ENCODE data around the gene RSPH3. TPM values are rescaled to one million over a fixed set of nuclear protein-coding genes. Genes with fewer than 3 reads are reported as not detected.

Gene RSPH3
- total RNA-seq, 2 donors from 2014 or later = 6.9 to 7.9 TPM

GRCh38 chr6:158947284-158947683 lies 52.7 kb downstream of the RSPH3 start:
- intact Hi-C loops (cut with DNase I) = no loop called here
- no peak for DNase-seq (ENCODE audit: low spot score)

DNA sequence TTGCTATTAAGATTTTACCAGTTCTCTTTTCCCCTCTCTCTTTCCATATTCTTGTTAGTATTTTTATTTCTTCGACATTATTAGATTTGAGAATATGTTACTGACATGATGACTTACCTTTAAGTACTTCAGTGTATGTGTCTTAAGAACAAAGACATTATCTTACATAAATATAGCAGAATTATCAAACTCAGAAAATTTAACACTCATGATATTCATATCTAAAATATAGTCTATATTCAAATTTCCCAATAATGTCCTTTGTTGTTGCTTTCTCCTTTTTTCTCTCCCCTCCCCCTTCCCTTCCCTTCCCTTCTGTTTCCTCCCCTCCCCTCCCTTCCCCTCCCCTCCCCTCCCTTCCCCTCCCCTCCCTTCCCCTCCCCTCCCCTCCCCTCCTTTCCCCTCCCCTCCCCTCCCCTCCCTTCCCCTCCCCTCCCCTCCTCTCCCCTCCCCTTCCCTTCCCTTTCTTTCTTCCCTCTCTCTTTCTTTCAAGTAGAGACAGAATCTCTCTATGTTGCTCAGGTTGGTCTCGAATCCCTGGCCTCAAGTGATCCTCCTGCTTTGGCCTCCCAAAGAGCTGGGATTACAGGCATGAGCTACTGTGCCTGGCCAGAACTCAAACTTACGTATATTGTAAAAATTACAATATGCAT lies 56.5 kb downstream of the RSPH3 start:
- DNase-seq (ENCODE audit: low spot score) = no peak
- intact Hi-C loops (cut with DNase I) = no loop called here

- intact Hi-C loops (cut with DNase I) = no loop called here
- no peak for DNase-seq (ENCODE audit: low spot score)
These were observed 57.7 kb downstream of the RSPH3 start for GRCh38 chr6:158942349-158942748.

DNA sequence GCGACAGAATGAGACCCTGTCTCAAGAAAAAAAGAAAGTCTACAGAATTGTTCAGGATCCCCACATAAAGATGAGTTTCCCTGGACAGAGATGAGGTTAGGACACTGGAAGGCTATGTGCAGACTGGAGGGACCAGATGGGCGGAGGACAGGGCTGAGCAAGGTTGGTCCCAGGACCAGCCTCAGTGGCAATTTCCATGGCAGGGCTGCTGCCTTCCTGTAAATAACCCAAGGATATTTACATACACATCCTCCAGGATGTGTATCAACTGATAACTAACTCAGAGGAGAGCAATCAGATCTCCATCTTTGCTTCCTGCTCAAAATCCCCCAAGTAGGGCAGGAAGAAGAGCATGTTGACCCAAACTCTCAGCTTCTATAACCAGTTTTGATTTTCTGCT lies 58.8 kb downstream of the RSPH3 start:
- DNase-seq (ENCODE audit: low spot score) = no peak
- intact Hi-C loops (cut with DNase I) = no loop called here

- no peak for DNase-seq (ENCODE audit: low spot score)
- intact Hi-C loops (cut with DNase I) = no loop called here
These were observed 60.5 kb downstream of the RSPH3 start for GRCh38 chr6:158939255-158940159.

GRCh38 chr6:158938811-158939254 lies 61.2 kb downstream of the RSPH3 start:
- intact Hi-C loops (cut with DNase I) = no loop called here
- DNase-seq (ENCODE audit: low spot score) = no peak

- intact Hi-C loops (cut with DNase I) = no loop called here
These were observed 61.8 kb downstream of the RSPH3 start for GRCh38 chr6:158938220-158938619.

DNA sequence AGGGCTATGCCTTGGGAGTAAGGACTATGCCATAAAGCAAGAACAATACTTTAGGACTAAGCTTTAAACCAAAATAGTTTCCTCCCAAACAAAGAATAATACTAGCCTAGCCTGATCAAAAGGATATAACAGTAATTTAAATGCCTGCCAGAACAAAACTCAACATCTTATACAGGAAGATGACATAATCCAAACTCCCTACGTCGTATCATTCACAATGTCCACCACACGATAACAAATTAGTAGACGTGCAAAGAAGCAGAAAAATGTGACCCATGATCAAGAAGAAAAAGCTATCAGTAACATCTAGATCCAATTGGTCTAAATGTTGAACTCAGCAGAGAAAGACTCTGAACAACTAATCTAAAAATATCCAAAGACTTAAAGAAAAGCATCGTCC lies 65.8 kb downstream of the RSPH3 start:
- intact Hi-C loops (cut with DNase I) = no loop called here

More at GRCh38 chr6:158938220-158938619, 61.8 kb downstream of the RSPH3 start:
- no peak for DNase-seq (ENCODE audit: low spot score)

GRCh38 chr6:158933079-158933595 lies 66.9 kb downstream of the RSPH3 start:
- intact Hi-C loops (cut with DNase I) = no loop called here
- DNase-seq (ENCODE audit: low spot score) = no peak

More for the DNA sequence above, 65.8 kb downstream of the RSPH3 start:
- no peak for DNase-seq (ENCODE audit: low spot score)

GRCh38 chr6:158928068-158928467 lies 71.9 kb downstream of the RSPH3 start:
- DNase-seq (ENCODE audit: low spot score) = no peak
- intact Hi-C loops (cut with DNase I) = no loop called here

DNA sequence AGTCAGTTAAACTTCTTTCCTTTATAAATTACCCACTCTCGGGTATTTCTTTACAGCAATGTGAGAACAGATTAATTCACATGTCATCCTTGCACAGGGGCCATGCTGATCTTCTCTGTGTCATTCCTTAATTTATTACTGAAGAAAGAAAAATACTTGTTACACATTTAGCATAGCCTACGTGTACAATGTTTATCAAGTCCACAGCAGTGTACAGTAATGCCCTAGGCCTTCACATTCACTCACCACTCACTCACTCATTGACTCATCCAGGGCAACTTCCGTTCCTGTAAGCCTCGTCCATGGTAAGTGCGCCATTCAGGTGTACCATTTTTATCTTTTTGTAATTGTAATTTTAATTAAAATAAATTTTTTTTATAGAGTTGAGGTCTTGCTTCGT lies 73.6 kb downstream of the RSPH3 start:
- intact Hi-C loops (cut with DNase I) = no loop called here
- DNase-seq (ENCODE audit: low spot score) = no peak

- no peak for DNase-seq (ENCODE audit: low spot score)
- intact Hi-C loops (cut with DNase I) = no loop called here
These were observed 75.2 kb downstream of the RSPH3 start for GRCh38 chr6:158924499-158925455.

DNA sequence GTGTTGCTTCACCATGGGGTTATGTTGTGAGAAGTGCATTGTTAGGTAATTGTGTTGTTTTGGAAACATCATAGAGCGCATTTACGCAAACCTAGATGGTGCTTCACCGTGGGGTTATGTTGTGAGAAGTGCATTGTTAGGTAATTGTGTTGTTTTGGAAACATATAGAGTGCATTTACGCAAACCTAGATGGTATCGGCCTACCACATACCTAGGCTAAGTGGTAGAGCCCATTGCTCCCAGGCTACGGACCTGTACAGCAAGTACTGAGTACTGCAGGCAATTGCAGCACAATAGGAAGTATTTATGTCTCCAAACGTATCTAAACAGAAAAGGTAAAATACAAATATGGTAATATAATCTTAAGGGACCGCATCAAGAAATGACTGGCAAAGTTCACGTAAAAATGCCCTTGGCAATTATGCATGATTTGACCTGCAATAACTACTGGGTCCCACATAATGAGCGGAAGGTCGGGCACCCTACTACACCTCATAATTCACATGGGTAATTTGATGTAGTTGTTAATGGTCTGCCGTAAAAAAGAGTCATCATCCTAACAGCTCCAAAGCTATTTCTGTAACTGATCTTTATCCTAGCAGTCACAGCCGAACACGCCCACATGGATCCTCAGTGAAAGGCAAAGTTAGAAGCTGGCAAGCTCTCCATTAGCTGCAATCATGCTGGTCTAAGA lies 76.0 kb downstream of the RSPH3 start:
- no peak for DNase-seq (ENCODE audit: low spot score)
- intact Hi-C loops (cut with DNase I) = no loop called here

Other genes with a start within 250 kb of the RSPH3 start
- gene EZR, start 180.8 kb downstream of the RSPH3 start, total RNA-seq = 10 to 100 TPM; 65.1 to 71.7 TPM
- gene TAGAP, start 44.8 kb upstream of the RSPH3 start, total RNA-seq = 1 to 10 TPM; 2.3 to 2.5 TPM
- gene FNDC1, start 169.2 kb upstream of the RSPH3 start, total RNA-seq = 1 to 10 TPM; 2.8 to 5.1 TPM